H1 (cell line): ENCODE data around the gene SNX32. TPM values are rescaled to one million over a fixed set of nuclear protein-coding genes. Genes with fewer than 3 reads are reported as not detected.

Experiments used
- ATF3 ChIP-seq: IDR thresholded peaks from 2 replicates; pipeline ENCODE4 v1.6.1; 2011; ENCODE audit warnings: low read depth, mild to moderate bottlenecking, low read length; ENCODE audit not compliant: insufficient read depth
- EGR1 ChIP-seq: IDR thresholded peaks from 2 replicates; pipeline ENCODE4 v1.6.1; 2011; ENCODE audit warnings: low read depth, low read length, borderline replicate concordance
- JUN ChIP-seq: IDR thresholded peaks from 2 replicates; pipeline ENCODE4 v1.6.1; 2011; ENCODE audit warnings: low read depth, mild to moderate bottlenecking, improper control_type of control experiment, low read length
- SIN3A ChIP-seq, 2 experiments: IDR thresholded peaks in 1 of 2; conservative IDR thresholded peaks in 1 of 2; 2 replicates each; pipeline ENCODE4 v1.6.1; 2011 to 2012; ENCODE audit warnings: low read length in 2 of 2, improper control_type of control experiment in 1 of 2, low read depth in 1 of 2, mild to moderate bottlenecking in 1 of 2
- TCF12 ChIP-seq: IDR thresholded peaks from 2 replicates; pipeline ENCODE4 v1.6.1; 2011; ENCODE audit warnings: low read depth, mild to moderate bottlenecking, low read length
- polyA plus RNA-seq, 7 experiments: library from polyadenylated mRNA; depleted of rRNA in 3 of 7; stranded (reverse) in 5 of 7; unstranded in 2 of 7; fragments of >200 nt in 5 of 7; fragments of 200-250 nt in 2 of 7; gene quantifications; 1 replicate in 5 of 7; 2 replicates in 1 of 7; 4 replicates in 1 of 7; pipeline versions ENCODE4 v1.2.1 to v1.2.3, GENCODE V29; 2011 to 2013; ENCODE audit warnings: missing spikeins in 2 of 7, mixed read lengths in 2 of 7
- total RNA-seq: library from RNA; stranded (reverse); fragmentation: NEBNext Ultra II Directional; extraction: Animal tissue kit (Norgen Biotek cat#: 25700); gene quantifications from 2 replicates; pipeline ENCODE4 v1.2.1, GENCODE V29; 2021
- TF ChIP-seq, protein P1 (sequence below): fragments of 300-600 bp; sonication (generic); IDR thresholded peaks from 2 replicates; pipeline ENCODE4 v1.7.1; 2012; ENCODE audit warnings: low read length, moderate library complexity, mild to moderate bottlenecking, inconsistent platforms; ENCODE audit not compliant: insufficient replicate concordance

SNX32 gene
- total and polyA plus RNA-seq, 2 of the 8 experiments (the other 6 are each of a cell fraction or from before 2014, with no cell fraction given), result 0.76 to 2.2 TPM

DNA sequence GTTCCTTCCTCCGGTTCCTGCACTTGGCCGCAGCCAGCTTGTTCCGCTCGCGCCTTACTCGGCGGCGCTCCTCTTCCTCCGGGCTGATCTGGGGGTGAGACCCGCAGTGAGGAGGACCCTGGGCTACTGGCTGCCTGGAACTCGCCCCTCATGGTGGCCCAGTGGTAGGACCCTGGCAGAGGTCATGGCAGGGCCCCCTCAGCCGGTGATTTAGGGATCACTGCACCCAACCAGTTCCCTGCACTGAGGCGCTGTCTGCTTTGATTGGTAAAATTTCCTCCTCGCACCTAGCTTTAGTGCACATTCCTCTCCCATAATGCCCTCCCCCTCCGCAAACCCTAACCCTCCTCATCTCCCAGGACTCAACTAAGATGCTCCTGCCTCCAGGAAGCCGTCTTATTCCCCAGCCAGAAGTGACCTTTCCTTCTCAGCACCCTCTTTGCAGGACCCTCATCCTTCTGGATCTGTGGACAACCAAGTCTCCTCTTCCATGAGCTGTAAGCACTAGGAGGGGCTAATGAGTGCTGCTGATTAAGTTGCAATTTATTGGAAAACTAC lies 60.4 kb downstream of the SNX32 start (continued):
- TF ChIP-seq JUN (no peak), EGR1 (no peak), TCF12 (no peak), SIN3A (conservative IDR thresholded peaks at IDR 0.05 in 1 of 2, IDR thresholded peaks at IDR 0.05 in 1 of 2; ENCODE audit: low read depth in 1 of 2, low read length in 2 of 2) (no peak), ATF3 (no peak)
- TF ChIP-seq, protein P1, sequence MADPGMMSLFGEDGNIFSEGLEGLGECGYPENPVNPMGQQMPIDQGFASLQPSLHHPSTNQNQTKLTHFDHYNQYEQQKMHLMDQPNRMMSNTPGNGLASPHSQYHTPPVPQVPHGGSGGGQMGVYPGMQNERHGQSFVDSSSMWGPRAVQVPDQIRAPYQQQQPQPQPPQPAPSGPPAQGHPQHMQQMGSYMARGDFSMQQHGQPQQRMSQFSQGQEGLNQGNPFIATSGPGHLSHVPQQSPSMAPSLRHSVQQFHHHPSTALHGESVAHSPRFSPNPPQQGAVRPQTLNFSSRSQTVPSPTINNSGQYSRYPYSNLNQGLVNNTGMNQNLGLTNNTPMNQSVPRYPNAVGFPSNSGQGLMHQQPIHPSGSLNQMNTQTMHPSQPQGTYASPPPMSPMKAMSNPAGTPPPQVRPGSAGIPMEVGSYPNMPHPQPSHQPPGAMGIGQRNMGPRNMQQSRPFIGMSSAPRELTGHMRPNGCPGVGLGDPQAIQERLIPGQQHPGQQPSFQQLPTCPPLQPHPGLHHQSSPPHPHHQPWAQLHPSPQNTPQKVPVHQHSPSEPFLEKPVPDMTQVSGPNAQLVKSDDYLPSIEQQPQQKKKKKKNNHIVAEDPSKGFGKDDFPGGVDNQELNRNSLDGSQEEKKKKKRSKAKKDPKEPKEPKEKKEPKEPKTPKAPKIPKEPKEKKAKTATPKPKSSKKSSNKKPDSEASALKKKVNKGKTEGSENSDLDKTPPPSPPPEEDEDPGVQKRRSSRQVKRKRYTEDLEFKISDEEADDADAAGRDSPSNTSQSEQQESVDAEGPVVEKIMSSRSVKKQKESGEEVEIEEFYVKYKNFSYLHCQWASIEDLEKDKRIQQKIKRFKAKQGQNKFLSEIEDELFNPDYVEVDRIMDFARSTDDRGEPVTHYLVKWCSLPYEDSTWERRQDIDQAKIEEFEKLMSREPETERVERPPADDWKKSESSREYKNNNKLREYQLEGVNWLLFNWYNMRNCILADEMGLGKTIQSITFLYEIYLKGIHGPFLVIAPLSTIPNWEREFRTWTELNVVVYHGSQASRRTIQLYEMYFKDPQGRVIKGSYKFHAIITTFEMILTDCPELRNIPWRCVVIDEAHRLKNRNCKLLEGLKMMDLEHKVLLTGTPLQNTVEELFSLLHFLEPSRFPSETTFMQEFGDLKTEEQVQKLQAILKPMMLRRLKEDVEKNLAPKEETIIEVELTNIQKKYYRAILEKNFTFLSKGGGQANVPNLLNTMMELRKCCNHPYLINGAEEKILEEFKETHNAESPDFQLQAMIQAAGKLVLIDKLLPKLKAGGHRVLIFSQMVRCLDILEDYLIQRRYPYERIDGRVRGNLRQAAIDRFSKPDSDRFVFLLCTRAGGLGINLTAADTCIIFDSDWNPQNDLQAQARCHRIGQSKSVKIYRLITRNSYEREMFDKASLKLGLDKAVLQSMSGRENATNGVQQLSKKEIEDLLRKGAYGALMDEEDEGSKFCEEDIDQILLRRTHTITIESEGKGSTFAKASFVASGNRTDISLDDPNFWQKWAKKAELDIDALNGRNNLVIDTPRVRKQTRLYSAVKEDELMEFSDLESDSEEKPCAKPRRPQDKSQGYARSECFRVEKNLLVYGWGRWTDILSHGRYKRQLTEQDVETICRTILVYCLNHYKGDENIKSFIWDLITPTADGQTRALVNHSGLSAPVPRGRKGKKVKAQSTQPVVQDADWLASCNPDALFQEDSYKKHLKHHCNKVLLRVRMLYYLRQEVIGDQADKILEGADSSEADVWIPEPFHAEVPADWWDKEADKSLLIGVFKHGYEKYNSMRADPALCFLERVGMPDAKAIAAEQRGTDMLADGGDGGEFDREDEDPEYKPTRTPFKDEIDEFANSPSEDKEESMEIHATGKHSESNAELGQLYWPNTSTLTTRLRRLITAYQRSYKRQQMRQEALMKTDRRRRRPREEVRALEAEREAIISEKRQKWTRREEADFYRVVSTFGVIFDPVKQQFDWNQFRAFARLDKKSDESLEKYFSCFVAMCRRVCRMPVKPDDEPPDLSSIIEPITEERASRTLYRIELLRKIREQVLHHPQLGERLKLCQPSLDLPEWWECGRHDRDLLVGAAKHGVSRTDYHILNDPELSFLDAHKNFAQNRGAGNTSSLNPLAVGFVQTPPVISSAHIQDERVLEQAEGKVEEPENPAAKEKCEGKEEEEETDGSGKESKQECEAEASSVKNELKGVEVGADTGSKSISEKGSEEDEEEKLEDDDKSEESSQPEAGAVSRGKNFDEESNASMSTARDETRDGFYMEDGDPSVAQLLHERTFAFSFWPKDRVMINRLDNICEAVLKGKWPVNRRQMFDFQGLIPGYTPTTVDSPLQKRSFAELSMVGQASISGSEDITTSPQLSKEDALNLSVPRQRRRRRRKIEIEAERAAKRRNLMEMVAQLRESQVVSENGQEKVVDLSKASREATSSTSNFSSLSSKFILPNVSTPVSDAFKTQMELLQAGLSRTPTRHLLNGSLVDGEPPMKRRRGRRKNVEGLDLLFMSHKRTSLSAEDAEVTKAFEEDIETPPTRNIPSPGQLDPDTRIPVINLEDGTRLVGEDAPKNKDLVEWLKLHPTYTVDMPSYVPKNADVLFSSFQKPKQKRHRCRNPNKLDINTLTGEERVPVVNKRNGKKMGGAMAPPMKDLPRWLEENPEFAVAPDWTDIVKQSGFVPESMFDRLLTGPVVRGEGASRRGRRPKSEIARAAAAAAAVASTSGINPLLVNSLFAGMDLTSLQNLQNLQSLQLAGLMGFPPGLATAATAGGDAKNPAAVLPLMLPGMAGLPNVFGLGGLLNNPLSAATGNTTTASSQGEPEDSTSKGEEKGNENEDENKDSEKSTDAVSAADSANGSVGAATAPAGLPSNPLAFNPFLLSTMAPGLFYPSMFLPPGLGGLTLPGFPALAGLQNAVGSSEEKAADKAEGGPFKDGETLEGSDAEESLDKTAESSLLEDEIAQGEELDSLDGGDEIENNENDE, result no peak
